GM18951 (cell line): ENCODE measurements around the gene PIK3C2B.
"Not testable (repeated sequence)": the region's sequence is repeated elsewhere in the genome, so short reads cannot be mapped to it uniquely, and the experiment has no call there.

ENCODE experiments used
- POLR2A ChIP-seq: IDR thresholded peaks from 4 replicates; pipeline ENCODE4 v1.6.1; 2011; ENCODE audit warnings: mild to moderate bottlenecking; ENCODE audit not compliant: insufficient read length, insufficient read depth; ENCODE audit errors: extremely low read depth
- in situ Hi-C: fragments of 300-500 bp; cut with MboI; formaldehyde crosslinking; loops from one replicate; pipeline ENCODE4 v1.12.0; 2022; ENCODE audit warnings: low sequenced_read_pairs, mixed read lengths, inconsistent platforms; ENCODE audit not compliant: unreplicated experiment

The PIK3C2B gene

GRCh38 chr1:204520834-204521709 is 26.5 kb upstream of the PIK3C2B start:
- no peak for TF ChIP-seq POLR2A
- in situ Hi-C loops: no loop called here

- in situ Hi-C loops: not testable (repeated sequence)
Observed at GRCh38 chr1:204517382-204517781, 22.8 kb upstream of the PIK3C2B start.

- in situ Hi-C loops: no loop called here
- peak; percentile 74 for TF ChIP-seq POLR2A
Observed at GRCh38 chr1:204516180-204516879, 21.7 kb upstream of the PIK3C2B start, which contains the start of gene MDM4. Gene MDM4, plus strand, starts transcription at chr1:204516406. Its CDS starts 9,113 bp downstream, at chr1:204525519.

GRCh38 chr1:204514828-204515227 is 20.2 kb upstream of the PIK3C2B start:
- in situ Hi-C loops: no loop called here
- TF ChIP-seq POLR2A: no peak

- in situ Hi-C loops: no loop called here
- TF ChIP-seq POLR2A: peak; percentile 34
Observed at GRCh38 chr1:204513117-204513716, 18.6 kb upstream of the PIK3C2B start.

GRCh38 chr1:204511366-204511765 is 16.8 kb upstream of the PIK3C2B start:
- in situ Hi-C loops: no loop called here
- TF ChIP-seq POLR2A: no peak

GRCh38 chr1:204509186-204509635 is 14.6 kb upstream of the PIK3C2B start:
- no peak for TF ChIP-seq POLR2A
- in situ Hi-C loops: no loop called here

- in situ Hi-C loops: no loop called here
Observed at GRCh38 chr1:204507317-204508105, 12.9 kb upstream of the PIK3C2B start.

GRCh38 chr1:204506969-204507316 is 12.3 kb upstream of the PIK3C2B start:
- in situ Hi-C loops: no loop called here
- TF ChIP-seq POLR2A: no peak

More at GRCh38 chr1:204507317-204508105, 12.9 kb upstream of the PIK3C2B start:
- TF ChIP-seq POLR2A: no peak

- in situ Hi-C loops: no loop called here
- TF ChIP-seq POLR2A: no peak
Observed at GRCh38 chr1:204506201-204506968, 11.8 kb upstream of the PIK3C2B start.

- no peak for TF ChIP-seq POLR2A
- in situ Hi-C loops: no loop called here
Observed at GRCh38 chr1:204505674-204506200, 11.1 kb upstream of the PIK3C2B start.
